LNCaP clone FGC (cell line): ENCODE results near the gene CYREN.

Experiments
- DNase-seq: peaks from one replicate; pipeline ENCODE4 v3.0.0-alpha.2; 2011; ENCODE audit warnings: low read depth
- H3K4me3 ChIP-seq: 2 replicates; pipeline ENCODE4 v1.5.1; 2011; ENCODE audit warnings: mild to moderate bottlenecking, low read depth, low read length, control low read depth
- CTCF ChIP-seq: IDR thresholded peaks from 2 replicates; pipeline ENCODE4 v1.5.1; 2012; ENCODE audit warnings: mild to moderate bottlenecking; ENCODE audit not compliant: control insufficient read depth, insufficient read depth; ENCODE audit errors: extremely low read depth

CYREN gene

DNA sequence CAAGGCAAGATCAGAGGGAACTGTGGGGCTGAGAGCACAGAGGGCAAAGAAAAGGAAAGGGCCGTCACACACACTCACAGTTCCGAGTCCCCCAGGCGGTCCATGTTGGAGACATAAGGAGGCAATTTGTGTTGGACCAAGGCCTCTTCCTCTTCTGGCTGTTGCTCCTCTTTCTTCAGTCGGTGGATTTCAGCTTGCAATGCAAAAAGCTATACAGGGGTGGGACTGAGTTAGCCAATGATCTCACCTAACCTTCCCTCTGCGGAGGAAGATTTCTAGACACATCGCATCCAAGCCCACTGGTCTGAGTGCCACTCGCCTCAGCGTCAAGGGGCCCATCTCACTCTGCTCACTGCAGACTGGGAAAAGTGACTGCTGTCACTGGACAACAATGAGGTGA is 35.3 kb upstream of the CYREN start:
- no peak for DNase-seq
- TF ChIP-seq CTCF, result no peak
- H3K4me3 ChIP-seq, result no peak overlapping the region

DNA sequence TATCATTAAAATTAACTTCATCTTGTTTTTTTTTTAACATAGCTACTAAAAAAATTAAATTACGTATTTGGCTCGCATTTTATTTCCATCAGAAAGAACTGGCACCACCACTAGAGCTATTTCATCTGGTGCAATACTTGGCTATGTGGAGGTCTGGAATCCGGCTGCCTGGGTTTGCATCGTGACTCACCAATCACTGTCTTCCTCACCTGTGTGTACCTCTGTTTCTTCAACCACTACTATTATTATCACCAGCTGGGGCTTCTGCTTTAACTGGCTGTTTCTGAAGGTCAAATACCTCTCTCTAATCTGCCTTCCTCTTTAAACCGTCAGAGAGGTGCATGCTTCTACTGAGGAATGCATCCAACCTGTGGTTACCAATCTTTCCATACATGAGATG is 34.4 kb upstream of the CYREN start:
- H3K4me3 ChIP-seq, result no peak overlapping the region
- no peak for DNase-seq
- no peak for TF ChIP-seq CTCF

GRCh38 chr7:135204341-135204749 is 33.8 kb upstream of the CYREN start:
- H3K4me3 ChIP-seq, result no peak overlapping the region
- TF ChIP-seq CTCF, result no peak
- DNase-seq, result no peak

DNA sequence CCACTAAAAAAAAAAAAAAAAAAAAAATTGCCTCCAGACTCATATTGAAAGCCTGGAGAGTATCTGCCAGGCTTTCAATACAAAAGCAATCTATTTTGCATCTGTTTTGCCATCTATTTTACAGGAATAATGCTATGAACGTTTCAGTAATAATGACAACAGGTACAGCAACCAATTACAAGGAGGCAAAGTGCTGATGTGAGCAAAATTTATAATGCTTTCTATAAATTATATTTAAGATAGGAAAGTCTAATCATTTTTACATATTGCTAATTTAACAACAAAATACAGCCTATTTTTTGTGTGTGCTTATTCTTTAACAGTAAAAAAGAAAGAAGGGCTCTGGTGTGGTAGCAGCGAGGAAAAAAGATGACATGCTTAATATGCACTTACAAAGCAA is 30.8 kb upstream of the CYREN start:
- H3K4me3 ChIP-seq, result no peak overlapping the region
- DNase-seq, result no peak
- TF ChIP-seq CTCF, result no peak

- DNase-seq, result no peak
- H3K4me3 ChIP-seq, result no peak overlapping the region
- TF ChIP-seq CTCF, result no peak
Measured at GRCh38 chr7:135200821-135201331, 30.4 kb upstream of the CYREN start.

DNA sequence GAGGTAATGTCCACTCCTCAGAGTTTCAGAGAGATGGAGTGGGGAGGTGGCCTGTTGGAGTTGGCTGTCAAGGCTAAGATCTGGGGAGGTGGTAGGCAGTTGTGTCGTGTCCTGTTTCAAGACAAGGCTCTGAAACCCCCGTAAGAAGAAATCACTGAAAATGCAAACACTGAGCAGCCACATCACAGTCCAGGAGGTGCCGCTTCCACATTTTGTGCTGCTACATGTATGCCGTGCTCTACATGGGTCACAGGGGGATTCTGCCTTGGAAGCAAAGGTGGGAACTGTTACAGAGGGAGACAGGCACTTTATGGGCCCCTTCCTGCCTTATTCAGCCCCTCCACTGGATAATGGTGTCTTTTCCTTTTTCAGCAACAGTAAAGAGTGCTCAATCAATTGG is 28.9 kb upstream of the CYREN start:
- no peak for DNase-seq

More for the DNA sequence above, 28.9 kb upstream of the CYREN start:
- no peak overlapping the region for H3K4me3 ChIP-seq
- no peak for TF ChIP-seq CTCF
